ENCODE measurements around the gene ADCY7.

Gene ADCY7

GRCh38 chr16:50360033-50360778 lies 93.9 kb downstream of the ADCY7 start:
- TF ChIP-seq, protein P1, sequence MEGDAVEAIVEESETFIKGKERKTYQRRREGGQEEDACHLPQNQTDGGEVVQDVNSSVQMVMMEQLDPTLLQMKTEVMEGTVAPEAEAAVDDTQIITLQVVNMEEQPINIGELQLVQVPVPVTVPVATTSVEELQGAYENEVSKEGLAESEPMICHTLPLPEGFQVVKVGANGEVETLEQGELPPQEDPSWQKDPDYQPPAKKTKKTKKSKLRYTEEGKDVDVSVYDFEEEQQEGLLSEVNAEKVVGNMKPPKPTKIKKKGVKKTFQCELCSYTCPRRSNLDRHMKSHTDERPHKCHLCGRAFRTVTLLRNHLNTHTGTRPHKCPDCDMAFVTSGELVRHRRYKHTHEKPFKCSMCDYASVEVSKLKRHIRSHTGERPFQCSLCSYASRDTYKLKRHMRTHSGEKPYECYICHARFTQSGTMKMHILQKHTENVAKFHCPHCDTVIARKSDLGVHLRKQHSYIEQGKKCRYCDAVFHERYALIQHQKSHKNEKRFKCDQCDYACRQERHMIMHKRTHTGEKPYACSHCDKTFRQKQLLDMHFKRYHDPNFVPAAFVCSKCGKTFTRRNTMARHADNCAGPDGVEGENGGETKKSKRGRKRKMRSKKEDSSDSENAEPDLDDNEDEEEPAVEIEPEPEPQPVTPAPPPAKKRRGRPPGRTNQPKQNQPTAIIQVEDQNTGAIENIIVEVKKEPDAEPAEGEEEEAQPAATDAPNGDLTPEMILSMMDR (IDR thresholded peaks at IDR 0.05), result no peak

DNA sequence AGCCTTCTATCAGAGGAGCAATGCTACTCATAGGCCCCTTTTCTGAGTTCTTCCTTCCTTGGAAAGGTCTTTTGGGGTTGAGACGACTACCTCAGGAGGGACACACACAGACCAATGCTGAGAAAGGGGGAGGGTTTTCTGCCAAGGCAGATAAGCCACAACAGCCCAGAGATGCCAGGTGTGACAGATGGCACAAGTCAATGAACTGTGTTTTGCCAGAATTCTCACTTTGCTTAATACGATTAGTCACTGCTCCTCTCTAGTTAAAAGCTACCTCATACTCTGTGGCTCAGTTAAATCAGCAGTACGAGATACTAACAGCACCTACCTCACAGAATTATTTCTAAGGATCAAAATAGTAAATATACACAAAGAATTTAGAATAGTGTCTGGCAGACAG lies 94.4 kb downstream of the ADCY7 start:
- TF ChIP-seq, protein P1 (IDR thresholded peaks at IDR 0.05), result no peak

- TF ChIP-seq, protein P1 (IDR thresholded peaks at IDR 0.05), result no peak
Observed at GRCh38 chr16:50363656-50364055, 97.3 kb downstream of the ADCY7 start.

- TF ChIP-seq, protein P1 (IDR thresholded peaks at IDR 0.05), result no peak
Observed at GRCh38 chr16:50365791-50366575, 99.6 kb downstream of the ADCY7 start.

All from LNCAP (cell line).